Astrocyte (in vitro differentiated cells and primary cell): ENCODE measurements around the gene PPP4C.
"Not testable (repeated sequence)": the region's sequence is repeated elsewhere in the genome, so short reads cannot be mapped to it uniquely, and the experiment has no call there.

ENCODE experiments used
- CTCF ChIP-seq: IDR thresholded peaks from 2 replicates; pipeline ENCODE4 v1.5.1; 2011; ENCODE audit warnings: low read depth, mild to moderate bottlenecking, inconsistent platforms, low read length, moderate library complexity; ENCODE audit not compliant: insufficient read depth
- EZH2 ChIP-seq: IDR thresholded peaks from 2 replicates; pipeline ENCODE4 v1.6.1; 2012; ENCODE audit warnings: mild to moderate bottlenecking, low read length, inconsistent platforms; ENCODE audit not compliant: insufficient read depth

GRCh38 chr16:30040690-30041089, 35.1 kb upstream of the PPP4C start:
- TF ChIP-seq CTCF, EZH2: not testable (repeated sequence)
